C4-2B (cell line): ENCODE data around the gene FAM193A.

Experiments
- CTCF ChIP-seq: fragments of 450-650 bp; conservative IDR thresholded peaks from 2 replicates; pipeline ENCODE4 v1.5.1; 2017; ENCODE audit warnings: mild to moderate bottlenecking
- ZFX ChIP-seq: fragments of 450-650 bp; IDR thresholded peaks from 2 replicates; pipeline ENCODE4 v1.6.1; 2017

GRCh38 chr4:2558301-2558700 is 21.9 kb downstream of the FAM193A start:
- TF ChIP-seq CTCF: no peak
- TF ChIP-seq ZFX: no peak
